ENCODE results near the gene ZNF638. TPM values are rescaled to one million over a fixed set of nuclear protein-coding genes. Genes with fewer than 3 reads are reported as not detected.

Gene ZNF638
- total RNA-seq, 2 donors from 2014 or later, result 73.9 to 77.9 TPM

GRCh38 chr2:71458413-71459083 is 127.0 kb downstream of the ZNF638 start:
- no peaks in the 10 kb centered on the region for H3K36me3 ChIP-seq
- peak overlapping the region; percentile 88 to 93 for H3K27ac ChIP-seq
- H3K9me3 ChIP-seq, result no peaks in the 10 kb centered on the region
- no peak overlapping the region for H3K4me3 ChIP-seq
- no peaks in the 10 kb centered on the region for H3K27me3 ChIP-seq
- no peak for TF ChIP-seq CTCF (IDR thresholded peaks at IDR 0.05)
- peak; percentile 56 for DNase-seq (ENCODE audit: low spot score)
- peaks cover 0 to 97% of the 10 kb centered on the region in 2 donors for H3K4me1 ChIP-seq

- H3K9me3 ChIP-seq, result no peaks in the 10 kb centered on the region
- TF ChIP-seq CTCF (IDR thresholded peaks at IDR 0.05), result no peak
- H3K27ac ChIP-seq, result peak overlapping the region; percentile 88 to 93
- no peaks in the 10 kb centered on the region for H3K36me3 ChIP-seq
- H3K27me3 ChIP-seq, result no peaks in the 10 kb centered on the region
- no peak overlapping the region for H3K4me3 ChIP-seq
- peak; percentile 43 for DNase-seq (ENCODE audit: low spot score)
- peaks cover 0 to 92% of the 10 kb centered on the region in 2 donors for H3K4me1 ChIP-seq
Observed at GRCh38 chr2:71459084-71459431, 127.5 kb downstream of the ZNF638 start.

GRCh38 chr2:71460056-71460455 is 128.5 kb downstream of the ZNF638 start:
- H3K36me3 ChIP-seq, result no peaks in the 10 kb centered on the region
- peaks cover 0 to 82% of the 10 kb centered on the region in 2 donors for H3K4me1 ChIP-seq
- no peak for TF ChIP-seq CTCF (IDR thresholded peaks at IDR 0.05)
- H3K27me3 ChIP-seq, result no peaks in the 10 kb centered on the region
- peak; percentile 18 for DNase-seq (ENCODE audit: low spot score)
- peak overlapping the region; percentile 88 to 93 for H3K27ac ChIP-seq
- no peak overlapping the region for H3K4me3 ChIP-seq
- H3K9me3 ChIP-seq, result no peaks in the 10 kb centered on the region

- DNase-seq (ENCODE audit: low spot score), result peak; percentile 59
- no peaks in the 10 kb centered on the region for H3K36me3 ChIP-seq
- H3K9me3 ChIP-seq, result no peaks in the 10 kb centered on the region
- peak; percentile 65 to 72 for TF ChIP-seq CTCF (IDR thresholded peaks at IDR 0.05)
- peak overlapping the region in 1 of 2 donors; percentile 88 for H3K27ac ChIP-seq
- no peak overlapping the region for H3K4me3 ChIP-seq
- peaks cover 0 to 76% of the 10 kb centered on the region in 2 donors for H3K4me1 ChIP-seq
- no peaks in the 10 kb centered on the region for H3K27me3 ChIP-seq
Observed at GRCh38 chr2:71460595-71461303, 129.2 kb downstream of the ZNF638 start.

GRCh38 chr2:71461304-71461671 is 129.7 kb downstream of the ZNF638 start:
- Histone ChIP-seq H3K4me1 (peaks cover 0 to 76% of the 10 kb centered on the region in 2 donors), H3K36me3 (no peaks in the 10 kb centered on the region), H3K27me3 (no peaks in the 10 kb centered on the region), H3K9me3 (no peaks in the 10 kb centered on the region), H3K27ac (no peak overlapping the region), H3K4me3 (no peak overlapping the region)
- TF ChIP-seq CTCF (IDR thresholded peaks at IDR 0.05), result no peak
- peak; percentile 47 for DNase-seq (ENCODE audit: low spot score)
